GM08714 (cell line): ENCODE measurements around the gene TAF8.

ENCODE experiments used
- H3K4me3 ChIP-seq: fragments of 200-500 bp; sonication (Bioruptor generic); 2 replicates; pipeline ENCODE4 v1.5.1; 2014; ENCODE audit warnings: mild to moderate bottlenecking, low read length, inconsistent platforms
- ZNF274 ChIP-seq: IDR thresholded peaks from 2 replicates; pipeline ENCODE4 v1.6.1; 2012; ENCODE audit warnings: mild to moderate bottlenecking, low read depth, low read length

The TAF8 gene

GRCh38 chr6:42090819-42091717 lies 40.7 kb downstream of the TAF8 start:
- no peak overlapping the region for H3K4me3 ChIP-seq
- TF ChIP-seq ZNF274 = no peak

GRCh38 chr6:42091718-42092023 lies 41.3 kb downstream of the TAF8 start:
- no peak overlapping the region for H3K4me3 ChIP-seq
- TF ChIP-seq ZNF274 = no peak

DNA sequence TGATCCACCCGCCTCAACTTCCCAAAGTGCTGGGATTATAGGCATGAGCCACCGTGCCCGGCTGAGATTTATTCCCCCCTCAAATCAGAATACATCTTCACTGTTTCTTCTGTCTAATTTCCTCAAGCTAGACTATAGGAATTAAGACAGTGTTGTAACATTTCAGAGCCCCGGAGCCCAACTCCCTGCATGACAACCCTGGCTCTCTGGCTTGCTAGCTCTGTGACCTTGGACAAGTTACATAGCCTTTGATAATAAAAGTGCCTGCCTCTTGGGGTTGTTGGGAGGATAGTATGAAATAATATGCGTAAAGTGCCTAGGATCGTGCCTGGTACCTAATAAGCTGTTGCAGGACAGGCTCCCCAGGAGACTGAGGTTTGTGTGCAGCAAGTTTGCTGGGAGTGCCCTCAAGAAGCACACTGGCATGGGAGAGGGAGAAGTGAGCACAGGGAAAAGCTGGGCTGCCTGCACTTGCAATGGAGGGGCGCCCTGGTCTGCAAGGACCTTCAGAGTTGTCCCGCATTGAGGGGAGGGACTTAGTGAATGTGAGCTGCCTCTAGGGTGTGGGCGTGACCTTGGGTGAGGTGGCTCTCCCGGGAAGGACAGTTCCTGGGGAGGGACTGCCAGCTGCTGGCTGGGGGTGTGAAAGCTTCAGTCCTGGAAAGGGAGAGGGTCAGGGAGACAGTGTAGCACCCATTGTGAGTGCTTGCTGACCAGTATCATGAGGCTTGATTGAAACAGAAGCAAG lies 43.4 kb downstream of the TAF8 start:
- TF ChIP-seq ZNF274 = no peak
- no peak overlapping the region for H3K4me3 ChIP-seq

GRCh38 chr6:42095094-42095493 lies 44.8 kb downstream of the TAF8 start:
- no peak overlapping the region for H3K4me3 ChIP-seq
- no peak for TF ChIP-seq ZNF274

GRCh38 chr6:42095776-42096541 lies 45.6 kb downstream of the TAF8 start:
- H3K4me3 ChIP-seq = no peak overlapping the region
- TF ChIP-seq ZNF274 = no peak

GRCh38 chr6:42099340-42100028 lies 49.2 kb downstream of the TAF8 start:
- no peak for TF ChIP-seq ZNF274
- H3K4me3 ChIP-seq = no peak overlapping the region

- TF ChIP-seq ZNF274 = no peak
- H3K4me3 ChIP-seq = no peak overlapping the region
Measured at GRCh38 chr6:42100029-42100901, 49.9 kb downstream of the TAF8 start.

DNA sequence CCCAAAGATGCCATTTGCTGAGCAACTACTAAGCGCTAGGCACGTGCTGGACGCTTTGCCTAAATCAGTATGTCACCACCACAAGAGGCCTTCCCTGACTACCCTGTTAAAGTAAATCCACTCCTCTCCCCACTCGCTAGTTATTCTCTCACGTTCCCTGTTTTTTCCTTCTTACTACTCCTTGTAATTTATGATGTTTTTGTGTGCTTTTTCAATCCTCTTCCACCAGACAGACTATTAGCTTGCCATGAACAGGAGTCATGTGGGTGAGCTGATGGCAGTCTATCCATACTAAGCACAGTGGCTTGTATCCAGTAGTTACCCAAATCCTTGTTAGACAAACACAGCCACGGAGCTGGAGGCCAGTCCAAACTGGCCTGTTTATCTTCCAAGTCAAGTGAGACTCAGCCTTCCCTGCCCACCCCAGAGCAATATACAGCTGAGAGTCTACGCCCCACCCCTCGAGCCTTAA lies 50.9 kb downstream of the TAF8 start:
- TF ChIP-seq ZNF274 = no peak
- H3K4me3 ChIP-seq = no peak overlapping the region

DNA sequence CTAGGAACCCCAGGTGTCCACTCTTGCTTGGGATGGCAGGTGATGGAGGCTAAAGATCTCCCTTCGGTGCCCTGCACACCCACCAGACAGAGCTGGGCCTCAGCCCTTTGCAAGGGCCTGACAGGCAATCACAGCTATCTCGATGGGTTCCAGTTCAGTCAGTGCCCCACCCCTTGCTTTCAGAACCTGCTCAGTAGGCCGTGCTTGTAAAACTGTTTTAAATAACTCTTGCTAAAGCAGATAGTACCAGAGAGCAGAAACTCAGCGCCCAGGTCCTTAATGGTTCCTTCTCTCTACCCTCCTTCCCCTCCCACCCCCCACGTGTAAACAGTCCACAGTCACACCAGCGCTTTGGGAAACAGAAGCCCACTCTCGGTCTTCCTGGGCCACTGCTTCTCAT lies 52.9 kb downstream of the TAF8 start:
- no peak for TF ChIP-seq ZNF274
- no peak overlapping the region for H3K4me3 ChIP-seq

DNA sequence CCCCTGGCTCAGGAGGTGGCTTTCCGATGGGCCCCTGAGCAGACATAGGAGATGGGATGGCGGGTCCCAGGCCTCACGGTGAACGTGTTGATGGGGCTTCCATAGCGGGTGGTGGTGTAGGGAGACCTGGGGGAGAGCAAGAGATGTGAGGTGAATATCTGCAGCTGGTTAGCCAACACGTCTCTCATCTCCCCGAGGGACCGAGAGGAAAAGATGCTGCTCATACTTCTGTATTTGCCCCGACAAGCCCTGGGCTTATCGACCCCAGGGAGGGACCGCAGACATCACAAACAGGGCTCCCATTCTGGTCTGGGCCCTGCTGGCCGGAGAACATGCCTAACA lies 53.4 kb downstream of the TAF8 start:
- H3K4me3 ChIP-seq = no peak overlapping the region; the same call in 1 of the 2 replicates

GRCh38 chr6:42104095-42104803 lies 53.9 kb downstream of the TAF8 start:
- H3K4me3 ChIP-seq = peak overlapping the region; percentile 28; the same call in 1 of the 2 replicates
- no peak for TF ChIP-seq ZNF274

More for the DNA sequence above, 53.4 kb downstream of the TAF8 start:
- no peak for TF ChIP-seq ZNF274

DNA sequence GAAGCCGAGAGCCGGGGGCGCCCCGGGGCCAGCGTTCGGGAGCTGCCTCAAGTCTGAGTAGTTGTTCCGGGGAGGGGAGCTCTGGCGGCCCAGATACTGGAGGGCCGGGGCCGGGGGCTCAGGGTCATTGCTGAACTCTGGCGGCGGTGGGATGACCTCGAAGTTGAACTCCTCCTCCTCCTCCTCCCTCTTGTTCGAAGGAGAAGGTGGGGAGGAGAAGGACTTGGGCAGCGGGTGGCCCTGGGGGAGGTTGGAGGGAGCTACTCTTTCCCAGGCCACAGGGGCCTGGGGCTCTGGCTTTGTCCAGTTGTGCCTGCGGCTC lies 54.4 kb downstream of the TAF8 start:
- no peak for TF ChIP-seq ZNF274
- H3K4me3 ChIP-seq = peak overlapping the region; percentile 28; the same call in 1 of the 2 replicates
